Spleen (tissue), 11 donors: ENCODE results near the gene RBM7. TPM values are rescaled to one million over a fixed set of nuclear protein-coding genes. Genes with fewer than 3 reads are reported as not detected.

Experiments used
- DNase-seq: peaks from one replicate; pipeline ENCODE4 v3.0.0-alpha.2; 2020
- H3K27ac ChIP-seq, 8 donors: fragments of 200-600 bp; sonication (generic) in 7 of 8; 1 replicate in 4 of 8; 2 replicates in 4 of 8; pipeline versions ENCODE4 v1.5.0 to v1.8.0; 2016 to 2021; ENCODE audit warnings: inconsistent platforms in 4 of 8, mild to moderate bottlenecking in 4 of 8, moderate library complexity in 1 of 8
- H3K27me3 ChIP-seq, 7 donors: fragments of 200-600 bp; sonication (generic) in 6 of 7; replicated peaks in 1 of 7; 1 replicate in 4 of 7; 2 replicates in 3 of 7; pipeline versions ENCODE4 v1.5.0 to v1.8.0; 2016 to 2021; ENCODE audit warnings: inconsistent platforms in 3 of 7, mild to moderate bottlenecking in 1 of 7
- H3K36me3 ChIP-seq, 6 donors: fragments of 200-600 bp; sonication (generic) in 5 of 6; 1 replicate in 4 of 6; 2 replicates in 2 of 6; pipeline versions ENCODE4 v1.5.0 to v1.8.0; 2016 to 2021; ENCODE audit warnings: inconsistent platforms in 2 of 6
- H3K4me1 ChIP-seq, 6 donors: fragments of 200-600 bp; sonication (generic) in 5 of 6; 1 replicate in 3 of 6; 2 replicates in 3 of 6; pipeline versions ENCODE4 v1.5.0 to v1.8.0; 2016 to 2021; ENCODE audit warnings: inconsistent platforms in 3 of 6
- H3K4me3 ChIP-seq, 8 donors: fragments of 200-600 bp; sonication (generic) in 7 of 8; 1 replicate in 4 of 8; 2 replicates in 4 of 8; pipeline versions ENCODE4 v1.5.0 to v1.8.0; 2016 to 2021; ENCODE audit warnings: inconsistent platforms in 4 of 8, mild to moderate bottlenecking in 4 of 8, moderate library complexity in 2 of 8
- H3K9me3 ChIP-seq, 8 donors: fragments of 200-600 bp; sonication (generic) in 7 of 8; 1 replicate in 4 of 8; 2 replicates in 4 of 8; pipeline versions ENCODE4 v1.5.0 to v1.8.0; 2016 to 2021; ENCODE audit warnings: inconsistent platforms in 4 of 8
- CTCF ChIP-seq, 11 experiments: fragments of 200-600 bp in 7 of 11; fragments of 450-650 bp in 4 of 11; sonication (generic) in 4 of 11; IDR thresholded peaks in 8 of 11; conservative IDR thresholded peaks in 3 of 11; 1 replicate in 7 of 11; 2 replicates in 4 of 11; pipeline versions ENCODE4 v1.4.0 to v1.8.0; 2016 to 2021; ENCODE audit warnings: antibody characterized with exemption in 11 of 11, inconsistent platforms in 4 of 11, mild to moderate bottlenecking in 1 of 11
- POLR2A ChIP-seq, 3 donors: fragments of 450-650 bp; IDR thresholded peaks; one replicate each; pipeline ENCODE4 v1.5.1; 2017; ENCODE audit warnings: antibody characterized with exemption in 3 of 3, mild to moderate bottlenecking in 1 of 3
- POLR2AphosphoS5 ChIP-seq, 3 donors: sonication (generic); formaldehyde crosslinking; IDR thresholded peaks; one replicate each; pipeline ENCODE4 v1.5.1; 2017; ENCODE audit warnings: antibody characterized with exemption in 3 of 3
- WGBS, 5 donors: extraction: QIAGEN DNeasy Blood & Tissue Kit in 3 of 5; methylation state at CpG; one replicate each; pipeline versions ENCODE4 v1.1.5 to v1.1.7; 2013 to 2018; 5-methylcytosine and 5-hydroxymethylcytosine counted together
- intact Hi-C: fragments of 100-400 bp; cut with DNase I; formaldehyde crosslinking; loops from one replicate; pipeline ENCODE4 v1.15.0; 2023; ENCODE audit warnings: low total_unique reads
- polyA plus RNA-seq, 3 donors: library from polyadenylated mRNA; stranded (reverse); fragments of 200-250 nt; gene quantifications; one replicate each; pipeline ENCODE4 v1.2.1, GENCODE V29; 2013
- total RNA-seq, 7 donors: library from RNA; depleted of rRNA in 3 of 7; stranded (reverse); fragments of >200 nt in 3 of 7; fragmentation: NEBNext Ultra II Directional in 4 of 7; extraction: Animal tissue kit (Norgen Biotek cat#: 25700) in 4 of 7; gene quantifications; one replicate each; pipeline versions ENCODE4 v1.1.0 to v1.2.1, GENCODE V29; 2016 to 2021
- donor health status: healthy with polysubstance abuse.
- donor health status: DM: no; HTN: no; CAD: no; lungs with moderate emphysema.
- donor health status: DM: no; HTN: no; CAD: no.
- donor health status: Bipolar disorder and iron deficiency.
- donor health status: healthy.
- donor health status: DM: no; HTN: no; CAD: no.
- donor health status: DM: yes; HTN: yes; CAD: no.

Gene RBM7
- total and polyA plus RNA-seq, 10 donors: 8.0 to 35.3 (median 23.8) TPM

GRCh38 chr11:114416441-114416961 lies 16.0 kb downstream of the RBM7 start:
- H3K27ac ChIP-seq: no peak overlapping the region
- no peaks in the 10 kb centered on the region for H3K4me1 ChIP-seq
- intact Hi-C loops: no loop called here
- no peak for TF ChIP-seq POLR2A (IDR thresholded peaks at IDR 0.05)
- no peak for TF ChIP-seq CTCF (IDR thresholded peaks at IDR 0.05 in 8 of 11, conservative IDR thresholded peaks at IDR 0.05 in 3 of 11)
- TF ChIP-seq POLR2AphosphoS5 (IDR thresholded peaks at IDR 0.05): no peak
- no peaks in the 10 kb centered on the region for H3K9me3 ChIP-seq
- H3K36me3 ChIP-seq: peaks cover 0 to 37% (median 2%) of the 10 kb centered on the region in 6 donors
- no peaks in the 10 kb centered on the region for H3K27me3 ChIP-seq
- DNase-seq: no peak
- H3K4me3 ChIP-seq: no peak overlapping the region

GRCh38 chr11:114426280-114426679 lies 25.8 kb downstream of the RBM7 start:
- TF ChIP-seq POLR2A (IDR thresholded peaks at IDR 0.05): no peak
- TF ChIP-seq POLR2AphosphoS5 (IDR thresholded peaks at IDR 0.05): no peak
- no peak for TF ChIP-seq CTCF (IDR thresholded peaks at IDR 0.05 in 8 of 11, conservative IDR thresholded peaks at IDR 0.05 in 3 of 11)
- Histone ChIP-seq H3K4me1 (no peaks in the 10 kb centered on the region), H3K4me3 (no peak overlapping the region), H3K9me3 (peaks cover 0 to 11% (median 6%) of the 10 kb centered on the region in 8 donors), H3K27me3 (no peaks in the 10 kb centered on the region), H3K27ac (no peak overlapping the region), H3K36me3 (peaks cover 0 to 12% (median 0%) of the 10 kb centered on the region in 6 donors)
- no peak for DNase-seq
- WGBS, 5 donors: 89 to 97% (median 93%) methylated on average over 4 of the region's 4 CpGs
- intact Hi-C loops: no loop called here

GRCh38 chr11:114430290-114430689 lies 29.8 kb downstream of the RBM7 start:
- TF ChIP-seq CTCF (IDR thresholded peaks at IDR 0.05 in 8 of 11, conservative IDR thresholded peaks at IDR 0.05 in 3 of 11): no peak
- TF ChIP-seq POLR2A (IDR thresholded peaks at IDR 0.05): no peak
- no peak for TF ChIP-seq POLR2AphosphoS5 (IDR thresholded peaks at IDR 0.05)
- Histone ChIP-seq H3K9me3 (peaks cover 0 to under 1% (median 0%) of the 10 kb centered on the region in 8 donors), H3K36me3 (peaks cover 0 to 10% (median 0%) of the 10 kb centered on the region in 6 donors), H3K4me1 (no peaks in the 10 kb centered on the region), H3K27me3 (no peaks in the 10 kb centered on the region), H3K4me3 (no peak overlapping the region), H3K27ac (no peak overlapping the region)
- intact Hi-C loops: no loop called here
- no peak for DNase-seq

DNA sequence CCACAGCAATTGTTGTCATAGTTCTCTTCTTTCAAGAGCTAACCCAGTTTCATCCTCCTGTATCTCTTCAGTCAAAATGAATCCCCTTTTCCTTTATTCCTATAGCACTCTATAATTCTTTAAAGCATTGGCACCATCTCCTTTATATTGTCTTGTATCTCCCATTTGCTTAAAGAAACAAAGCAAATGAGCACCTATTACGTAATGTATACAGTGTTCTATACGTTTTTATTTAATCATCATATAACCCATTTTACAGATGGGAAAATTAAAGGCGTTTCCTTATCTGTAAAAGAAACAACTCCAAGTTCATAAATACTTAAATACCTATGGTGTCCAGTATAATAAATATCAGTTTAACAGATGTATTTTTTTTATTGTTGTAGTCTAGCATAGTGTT lies 32.4 kb downstream of the RBM7 start:
- TF ChIP-seq POLR2AphosphoS5 (IDR thresholded peaks at IDR 0.05) (no peak), CTCF (IDR thresholded peaks at IDR 0.05 in 8 of 11, conservative IDR thresholded peaks at IDR 0.05 in 3 of 11) (no peak), POLR2A (IDR thresholded peaks at IDR 0.05) (no peak)
- Histone ChIP-seq H3K4me3 (no peak overlapping the region), H3K36me3 (no peaks in the 10 kb centered on the region), H3K27me3 (no peaks in the 10 kb centered on the region), H3K27ac (no peak overlapping the region), H3K9me3 (no peaks in the 10 kb centered on the region), H3K4me1 (no peaks in the 10 kb centered on the region)
- intact Hi-C loops: no loop called here
- 89 to 94% (median 91%) methylated on average over 3 of the region's 3 CpGs for WGBS, 5 donors
- DNase-seq: no peak
